ENCODE results near the gene MUC16.

GRCh38 chr19:9039728-9040127, 29.5 kb upstream of the MUC16 start:
- TF ChIP-seq CTCF (IDR thresholded peaks at IDR 0.05; ENCODE audit: insufficient read depth, low read length, poor library complexity, severe bottlenecking) (no peak), EZH2phosphoT487 (conservative IDR thresholded peaks at IDR 0.05; ENCODE audit: low read length) (no peak)

Measured in SU-DHL-6 (cell line).